SK-N-SH treated with all-trans-retinoic acid at 6 μM for 48 hours (cell line): ENCODE measurements around the gene ZNF385C.

Source experiments
- ATAC-seq: fragments of 200-7000 bp; cut with Tn5 transposase; 3 replicates; pipeline ENCODE4 v1.9.1; 2020; ENCODE audit warnings: mild to moderate bottlenecking, moderate library complexity
- ARNTL ChIP-seq: fragments of 450-650 bp; formaldehyde crosslinking; IDR thresholded peaks from 2 replicates; pipeline ENCODE4 v1.5.0; 2020; ENCODE audit warnings: low read depth, mild to moderate bottlenecking, moderate library complexity, borderline replicate concordance
- BACH2 ChIP-seq: fragments of 250-450 bp; sonication (Bioruptor Pico); IDR thresholded peaks from 2 replicates; pipeline ENCODE4 v1.9.0; 2021; ENCODE audit warnings: mild to moderate bottlenecking, borderline replicate concordance
- CSDC2 ChIP-seq: fragments of 250-450 bp; sonication (Bioruptor Pico); IDR thresholded peaks from 2 replicates; pipeline ENCODE4 v1.5.0; 2020; ENCODE audit warnings: mild to moderate bottlenecking, moderate library complexity
- GLIS3 ChIP-seq: fragments of 250-450 bp; sonication (Bioruptor Pico); IDR thresholded peaks from 2 replicates; pipeline ENCODE4 v1.5.0; 2020; ENCODE audit warnings: mild to moderate bottlenecking, moderate library complexity
- ISL1 ChIP-seq: fragments of 250-450 bp; sonication (Bioruptor Pico); IDR thresholded peaks from 2 replicates; pipeline ENCODE4 v2.1.2; 2022; ENCODE audit warnings: mild to moderate bottlenecking, moderate library complexity
- OSR1 ChIP-seq: fragments of 250-450 bp; sonication (Bioruptor Pico); IDR thresholded peaks from 2 replicates; pipeline ENCODE4 v1.8.0; 2022; ENCODE audit warnings: moderate library complexity, mild to moderate bottlenecking, inconsistent platforms
- PPARA ChIP-seq: fragments of 250-450 bp; sonication (Bioruptor Pico); IDR thresholded peaks from 2 replicates; pipeline ENCODE4 v1.5.0; 2020; ENCODE audit warnings: mild to moderate bottlenecking, borderline replicate concordance
- RARB ChIP-seq: fragments of 250-450 bp; sonication (Bioruptor Pico); IDR thresholded peaks from 2 replicates; pipeline ENCODE4 v1.8.0; 2021; ENCODE audit warnings: mild to moderate bottlenecking, moderate library complexity
- SNAI2 ChIP-seq: fragments of 250-450 bp; sonication (Bioruptor Pico); IDR thresholded peaks from 2 replicates; pipeline ENCODE4 v1.5.0; 2020; ENCODE audit warnings: mild to moderate bottlenecking, moderate library complexity
- TCF4 ChIP-seq: fragments of 250-450 bp; sonication (Bioruptor Pico); IDR thresholded peaks from 2 replicates; pipeline ENCODE4 v1.8.0; 2021; ENCODE audit warnings: mild to moderate bottlenecking, moderate library complexity, borderline replicate concordance
- TOX ChIP-seq: fragments of 250-450 bp; sonication (Bioruptor Pico); IDR thresholded peaks from 2 replicates; pipeline ENCODE4 v1.8.0; 2021; ENCODE audit warnings: mild to moderate bottlenecking, moderate library complexity, borderline replicate concordance
- ZFP3 ChIP-seq: fragments of 250-450 bp; sonication (Bioruptor Pico); IDR thresholded peaks from 2 replicates; pipeline ENCODE4 v1.5.0; 2020; ENCODE audit warnings: mild to moderate bottlenecking, moderate library complexity
- ZFP30 ChIP-seq: fragments of 450-650 bp; formaldehyde crosslinking; IDR thresholded peaks from 2 replicates; pipeline ENCODE4 v1.5.0; 2022; ENCODE audit warnings: mild to moderate bottlenecking, moderate library complexity
- ZNF565 ChIP-seq: fragments of 450-650 bp; formaldehyde crosslinking; conservative IDR thresholded peaks from 2 replicates; pipeline ENCODE4 v1.5.0; 2020; ENCODE audit warnings: low read depth, mild to moderate bottlenecking, moderate library complexity
- ZNF70 ChIP-seq: fragments of 450-650 bp; formaldehyde crosslinking; IDR thresholded peaks from 2 replicates; pipeline ENCODE4 v1.5.0; 2020; ENCODE audit warnings: mild to moderate bottlenecking, moderate library complexity
- TF ChIP-seq, protein P1 (sequence below): fragments of 250-450 bp; sonication (Bioruptor Pico); IDR thresholded peaks from 2 replicates; pipeline ENCODE4 v1.5.0; 2020; ENCODE audit warnings: mild to moderate bottlenecking, moderate library complexity
- TF ChIP-seq, protein P2 (sequence below): fragments of 250-450 bp; sonication (Bioruptor Pico); IDR thresholded peaks from 2 replicates; pipeline ENCODE4 v1.8.0; 2021; ENCODE audit warnings: low read depth, mild to moderate bottlenecking, moderate library complexity, borderline replicate concordance
- TF ChIP-seq, protein P3 (sequence below): fragments of 250-450 bp; sonication (Bioruptor Pico); IDR thresholded peaks from 2 replicates; pipeline ENCODE4 v1.5.1; 2020; ENCODE audit warnings: low read depth, mild to moderate bottlenecking, moderate library complexity
- TF ChIP-seq, protein P4 (sequence below): fragments of 250-450 bp; sonication (Bioruptor Pico); IDR thresholded peaks from 2 replicates; pipeline ENCODE4 v1.5.1; 2021; ENCODE audit warnings: mild to moderate bottlenecking, moderate library complexity
- TF ChIP-seq, protein P5 (sequence below): fragments of 250-450 bp; sonication (Bioruptor Pico); IDR thresholded peaks from 2 replicates; pipeline ENCODE4 v1.8.0; 2020; ENCODE audit warnings: mild to moderate bottlenecking, moderate library complexity, borderline replicate concordance

The ZNF385C gene

DNA sequence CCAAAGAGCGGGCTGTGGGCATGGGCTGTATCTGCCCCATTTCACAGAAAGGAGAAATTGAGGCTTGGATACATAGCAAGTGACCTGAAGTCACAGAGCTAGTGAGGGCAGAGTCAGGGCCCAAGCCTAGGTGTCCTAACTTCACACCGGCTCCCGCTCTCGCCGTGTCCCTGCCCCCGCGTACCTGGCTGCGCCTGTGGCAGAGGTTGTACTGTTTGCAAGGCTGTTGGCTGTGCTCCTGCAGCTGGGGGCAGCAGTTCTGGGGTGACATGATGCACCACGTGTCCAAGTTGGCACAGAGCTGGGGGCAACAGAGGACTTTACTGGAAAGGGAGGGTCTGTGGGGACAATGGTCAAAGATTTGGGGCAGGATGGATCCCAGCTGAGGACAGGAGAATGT lies 10.8 kb upstream of the ZNF385C start:
- ATAC-seq: no peak
- no peak for TF ChIP-seq OSR1 (CRISPR knock-in tag)
- TF ChIP-seq ZNF565 (CRISPR knock-in tag): no peak
- TF ChIP-seq TOX (CRISPR knock-in tag): no peak
- no peak for TF ChIP-seq ZNF70 (CRISPR knock-in tag)
- TF ChIP-seq, protein P1, sequence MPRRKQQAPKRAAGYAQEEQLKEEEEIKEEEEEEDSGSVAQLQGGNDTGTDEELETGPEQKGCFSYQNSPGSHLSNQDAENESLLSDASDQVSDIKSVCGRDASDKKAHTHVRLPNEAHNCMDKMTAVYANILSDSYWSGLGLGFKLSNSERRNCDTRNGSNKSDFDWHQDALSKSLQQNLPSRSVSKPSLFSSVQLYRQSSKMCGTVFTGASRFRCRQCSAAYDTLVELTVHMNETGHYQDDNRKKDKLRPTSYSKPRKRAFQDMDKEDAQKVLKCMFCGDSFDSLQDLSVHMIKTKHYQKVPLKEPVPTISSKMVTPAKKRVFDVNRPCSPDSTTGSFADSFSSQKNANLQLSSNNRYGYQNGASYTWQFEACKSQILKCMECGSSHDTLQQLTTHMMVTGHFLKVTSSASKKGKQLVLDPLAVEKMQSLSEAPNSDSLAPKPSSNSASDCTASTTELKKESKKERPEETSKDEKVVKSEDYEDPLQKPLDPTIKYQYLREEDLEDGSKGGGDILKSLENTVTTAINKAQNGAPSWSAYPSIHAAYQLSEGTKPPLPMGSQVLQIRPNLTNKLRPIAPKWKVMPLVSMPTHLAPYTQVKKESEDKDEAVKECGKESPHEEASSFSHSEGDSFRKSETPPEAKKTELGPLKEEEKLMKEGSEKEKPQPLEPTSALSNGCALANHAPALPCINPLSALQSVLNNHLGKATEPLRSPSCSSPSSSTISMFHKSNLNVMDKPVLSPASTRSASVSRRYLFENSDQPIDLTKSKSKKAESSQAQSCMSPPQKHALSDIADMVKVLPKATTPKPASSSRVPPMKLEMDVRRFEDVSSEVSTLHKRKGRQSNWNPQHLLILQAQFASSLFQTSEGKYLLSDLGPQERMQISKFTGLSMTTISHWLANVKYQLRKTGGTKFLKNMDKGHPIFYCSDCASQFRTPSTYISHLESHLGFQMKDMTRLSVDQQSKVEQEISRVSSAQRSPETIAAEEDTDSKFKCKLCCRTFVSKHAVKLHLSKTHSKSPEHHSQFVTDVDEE (CRISPR knock-in tag): no peak
- TF ChIP-seq, protein P2, sequence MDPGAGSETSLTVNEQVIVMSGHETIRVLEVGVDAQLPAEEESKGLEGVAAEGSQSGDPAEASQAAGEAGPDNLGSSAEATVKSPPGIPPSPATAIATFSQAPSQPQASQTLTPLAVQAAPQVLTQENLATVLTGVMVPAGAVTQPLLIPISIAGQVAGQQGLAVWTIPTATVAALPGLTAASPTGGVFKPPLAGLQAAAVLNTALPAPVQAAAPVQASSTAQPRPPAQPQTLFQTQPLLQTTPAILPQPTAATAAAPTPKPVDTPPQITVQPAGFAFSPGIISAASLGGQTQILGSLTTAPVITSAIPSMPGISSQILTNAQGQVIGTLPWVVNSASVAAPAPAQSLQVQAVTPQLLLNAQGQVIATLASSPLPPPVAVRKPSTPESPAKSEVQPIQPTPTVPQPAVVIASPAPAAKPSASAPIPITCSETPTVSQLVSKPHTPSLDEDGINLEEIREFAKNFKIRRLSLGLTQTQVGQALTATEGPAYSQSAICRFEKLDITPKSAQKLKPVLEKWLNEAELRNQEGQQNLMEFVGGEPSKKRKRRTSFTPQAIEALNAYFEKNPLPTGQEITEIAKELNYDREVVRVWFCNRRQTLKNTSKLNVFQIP: no peak
- no peak for TF ChIP-seq BACH2 (CRISPR knock-in tag)
- TF ChIP-seq, protein P3, sequence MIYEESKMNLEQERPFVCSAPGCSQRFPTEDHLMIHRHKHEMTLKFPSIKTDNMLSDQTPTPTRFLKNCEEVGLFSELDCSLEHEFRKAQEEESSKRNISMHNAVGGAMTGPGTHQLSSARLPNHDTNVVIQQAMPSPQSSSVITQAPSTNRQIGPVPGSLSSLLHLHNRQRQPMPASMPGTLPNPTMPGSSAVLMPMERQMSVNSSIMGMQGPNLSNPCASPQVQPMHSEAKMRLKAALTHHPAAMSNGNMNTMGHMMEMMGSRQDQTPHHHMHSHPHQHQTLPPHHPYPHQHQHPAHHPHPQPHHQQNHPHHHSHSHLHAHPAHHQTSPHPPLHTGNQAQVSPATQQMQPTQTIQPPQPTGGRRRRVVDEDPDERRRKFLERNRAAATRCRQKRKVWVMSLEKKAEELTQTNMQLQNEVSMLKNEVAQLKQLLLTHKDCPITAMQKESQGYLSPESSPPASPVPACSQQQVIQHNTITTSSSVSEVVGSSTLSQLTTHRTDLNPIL (CRISPR knock-in tag): no peak
- no peak for TF ChIP-seq ZFP30 (CRISPR knock-in tag)
- TF ChIP-seq PPARA (CRISPR knock-in tag): no peak
- no peak for TF ChIP-seq ARNTL (CRISPR knock-in tag)
- TF ChIP-seq ZFP3 (CRISPR knock-in tag): no peak
- TF ChIP-seq GLIS3 (CRISPR knock-in tag): no peak
- TF ChIP-seq, protein P4, sequence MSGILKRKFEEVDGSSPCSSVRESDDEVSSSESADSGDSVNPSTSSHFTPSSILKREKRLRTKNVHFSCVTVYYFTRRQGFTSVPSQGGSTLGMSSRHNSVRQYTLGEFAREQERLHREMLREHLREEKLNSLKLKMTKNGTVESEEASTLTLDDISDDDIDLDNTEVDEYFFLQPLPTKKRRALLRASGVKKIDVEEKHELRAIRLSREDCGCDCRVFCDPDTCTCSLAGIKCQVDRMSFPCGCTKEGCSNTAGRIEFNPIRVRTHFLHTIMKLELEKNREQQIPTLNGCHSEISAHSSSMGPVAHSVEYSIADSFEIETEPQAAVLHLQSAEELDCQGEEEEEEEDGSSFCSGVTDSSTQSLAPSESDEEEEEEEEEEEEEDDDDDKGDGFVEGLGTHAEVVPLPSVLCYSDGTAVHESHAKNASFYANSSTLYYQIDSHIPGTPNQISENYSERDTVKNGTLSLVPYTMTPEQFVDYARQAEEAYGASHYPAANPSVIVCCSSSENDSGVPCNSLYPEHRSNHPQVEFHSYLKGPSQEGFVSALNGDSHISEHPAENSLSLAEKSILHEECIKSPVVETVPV (CRISPR knock-in tag): no peak
- TF ChIP-seq ISL1 (CRISPR knock-in tag): no peak
- TF ChIP-seq, protein P5, sequence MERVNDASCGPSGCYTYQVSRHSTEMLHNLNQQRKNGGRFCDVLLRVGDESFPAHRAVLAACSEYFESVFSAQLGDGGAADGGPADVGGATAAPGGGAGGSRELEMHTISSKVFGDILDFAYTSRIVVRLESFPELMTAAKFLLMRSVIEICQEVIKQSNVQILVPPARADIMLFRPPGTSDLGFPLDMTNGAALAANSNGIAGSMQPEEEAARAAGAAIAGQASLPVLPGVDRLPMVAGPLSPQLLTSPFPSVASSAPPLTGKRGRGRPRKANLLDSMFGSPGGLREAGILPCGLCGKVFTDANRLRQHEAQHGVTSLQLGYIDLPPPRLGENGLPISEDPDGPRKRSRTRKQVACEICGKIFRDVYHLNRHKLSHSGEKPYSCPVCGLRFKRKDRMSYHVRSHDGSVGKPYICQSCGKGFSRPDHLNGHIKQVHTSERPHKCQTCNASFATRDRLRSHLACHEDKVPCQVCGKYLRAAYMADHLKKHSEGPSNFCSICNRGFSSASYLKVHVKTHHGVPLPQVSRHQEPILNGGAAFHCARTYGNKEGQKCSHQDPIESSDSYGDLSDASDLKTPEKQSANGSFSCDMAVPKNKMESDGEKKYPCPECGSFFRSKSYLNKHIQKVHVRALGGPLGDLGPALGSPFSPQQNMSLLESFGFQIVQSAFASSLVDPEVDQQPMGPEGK (CRISPR knock-in tag): no peak
- TF ChIP-seq TCF4 (CRISPR knock-in tag): no peak

DNA sequence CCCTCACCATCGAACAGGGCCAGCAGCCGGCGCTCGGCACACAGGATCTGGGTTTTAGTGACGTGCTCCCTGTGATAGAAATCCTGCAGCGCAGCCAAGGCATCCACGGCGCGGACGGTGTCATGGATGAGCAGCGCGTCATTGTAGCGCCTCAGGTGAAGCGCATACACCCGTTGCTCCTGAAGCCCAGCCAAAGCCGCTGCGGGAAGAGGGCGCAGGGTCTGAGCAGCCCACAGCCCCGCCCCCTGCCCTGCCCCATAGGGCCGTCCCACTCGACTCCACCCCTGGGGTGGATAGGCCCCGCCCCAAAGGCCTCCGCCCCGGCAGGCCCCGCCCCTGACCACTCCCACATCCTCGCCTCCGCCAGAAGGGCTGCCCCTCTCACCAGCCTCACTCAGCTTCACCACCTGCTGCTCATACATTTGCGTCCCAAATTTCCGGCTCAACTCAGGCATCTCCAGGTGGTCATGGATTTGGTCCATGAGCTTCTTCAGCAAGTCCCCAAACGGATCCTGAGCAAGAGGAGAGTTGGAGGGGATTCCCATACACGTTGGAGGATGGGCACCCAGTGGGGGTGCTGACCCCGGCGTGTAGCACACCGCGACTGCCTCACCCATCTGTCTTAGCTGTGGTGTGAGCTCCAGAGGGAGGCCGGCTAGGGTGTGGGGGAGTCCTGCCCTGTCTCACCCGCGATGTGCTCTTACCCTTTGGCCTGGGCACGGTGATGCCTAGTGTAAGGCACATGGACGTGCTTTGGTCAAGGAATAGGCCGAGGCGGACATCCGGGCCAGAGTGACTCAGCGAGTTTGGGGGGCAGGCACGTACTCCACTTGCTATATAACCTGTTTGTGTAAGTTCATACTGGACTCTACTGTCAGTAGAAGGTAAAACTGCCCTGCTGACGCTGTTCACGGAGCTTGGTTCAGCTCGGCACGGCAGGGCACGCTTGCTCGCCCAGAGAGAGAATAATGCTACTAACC lies 9.6 kb upstream of the ZNF385C start:
- TF ChIP-seq, protein P1 (CRISPR knock-in tag): no peak
- no peak for TF ChIP-seq ARNTL (CRISPR knock-in tag)
- no peak for TF ChIP-seq RARB
- no peak for TF ChIP-seq CSDC2
- no peak for TF ChIP-seq TCF4 (CRISPR knock-in tag)
- TF ChIP-seq ZNF70 (CRISPR knock-in tag): no peak
- no peak for TF ChIP-seq SNAI2 (CRISPR knock-in tag)
- no peak for TF ChIP-seq TOX (CRISPR knock-in tag)
- TF ChIP-seq ZFP3 (CRISPR knock-in tag): no peak
- ATAC-seq: peak; percentile 95
